Ectodermal cell (in vitro differentiated cells): ENCODE data around the gene TMED10.
"Not testable (repeated sequence)": the region's sequence is repeated elsewhere in the genome, so short reads cannot be mapped to it uniquely, and the experiment has no call there.

Experiments
- H3K27ac ChIP-seq: 2 replicates; pipeline ENCODE4 v1.7.0; 2013; ENCODE audit warnings: mild to moderate bottlenecking, low read depth, low read length; ENCODE audit not compliant: insufficient read depth, poor library complexity, severe bottlenecking
- H3K27me3 ChIP-seq: 2 replicates; pipeline ENCODE4 v1.7.0; 2013; ENCODE audit warnings: mild to moderate bottlenecking, low read length; ENCODE audit not compliant: insufficient read depth, control insufficient read depth, poor library complexity, severe bottlenecking
- H3K36me3 ChIP-seq: one replicate; pipeline ENCODE4 v1.7.0; 2013; ENCODE audit warnings: low read length; ENCODE audit not compliant: control insufficient read depth, insufficient read depth
- H3K4me1 ChIP-seq: one replicate; pipeline ENCODE4 v1.7.0; 2013; ENCODE audit warnings: low read length; ENCODE audit not compliant: control insufficient read depth, insufficient read depth
- H3K4me3 ChIP-seq: 2 replicates; pipeline ENCODE4 v1.7.0; 2013; ENCODE audit warnings: low read depth, low read length, control low read depth; ENCODE audit not compliant: insufficient read depth
- H3K9me3 ChIP-seq: 2 replicates; pipeline ENCODE4 v1.7.0; 2013; ENCODE audit warnings: mild to moderate bottlenecking, low read length, moderate library complexity; ENCODE audit not compliant: control insufficient read depth
- WGBS, 2 experiments: methylation state at CpG; one replicate each; pipeline ENCODE4 v1.1.7; 2013; ENCODE audit warnings: missing lambda C conversion rate in 2 of 2; 5-methylcytosine and 5-hydroxymethylcytosine counted together

TMED10 gene

DNA sequence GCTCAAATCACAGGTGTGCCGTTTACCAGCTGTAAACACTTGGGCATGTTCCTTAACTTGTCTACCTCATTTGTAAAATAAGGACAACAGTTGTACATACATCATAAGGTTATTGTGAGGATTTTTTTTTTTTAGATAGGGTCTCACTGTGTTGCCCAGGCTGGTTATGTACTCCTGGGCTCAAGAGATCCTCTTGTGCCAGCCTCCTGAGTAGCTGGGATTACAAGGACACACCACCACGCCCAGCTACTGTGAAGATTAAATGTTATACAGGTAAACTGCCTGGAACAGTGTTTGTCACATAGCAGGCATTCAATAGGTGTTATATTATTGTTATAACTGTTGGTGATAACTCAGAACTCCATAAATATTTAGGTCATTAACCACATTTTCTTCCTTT, 12.7 kb downstream of the TMED10 start:
- Histone ChIP-seq H3K36me3 (no peaks in the 10 kb centered on the region), H3K4me3 (no peak overlapping the region), H3K4me1 (no peaks in the 10 kb centered on the region), H3K27me3 (no peaks in the 10 kb centered on the region), H3K9me3 (no peaks in the 10 kb centered on the region), H3K27ac (no peak overlapping the region)
- 96 to 100% methylated on average over 2 of the region's 2 CpGs for WGBS, 2 experiments

DNA sequence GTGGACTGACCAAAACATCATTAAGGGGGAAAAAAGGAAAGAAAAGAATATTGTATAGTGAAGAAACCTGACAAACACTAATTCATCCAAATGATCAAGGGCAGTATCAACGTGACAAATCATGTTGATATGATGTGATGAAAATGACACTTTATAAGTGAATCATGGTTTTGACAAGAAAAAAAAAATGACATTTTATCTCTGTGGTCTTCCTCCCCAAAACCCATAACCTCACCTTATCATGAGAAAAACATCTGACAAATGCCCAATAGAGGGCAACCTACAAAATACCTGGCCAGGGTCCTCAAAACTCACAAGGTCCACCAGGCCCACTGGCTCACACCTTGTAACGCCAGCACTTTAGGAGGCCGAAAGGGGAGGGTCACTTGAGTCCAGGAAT, 13.8 kb downstream of the TMED10 start:
- no peaks in the 10 kb centered on the region for H3K4me1 ChIP-seq
- H3K27ac ChIP-seq = no peak overlapping the region
- no peaks in the 10 kb centered on the region for H3K36me3 ChIP-seq
- H3K9me3 ChIP-seq = no peaks in the 10 kb centered on the region
- no peak overlapping the region for H3K4me3 ChIP-seq
- no peaks in the 10 kb centered on the region for H3K27me3 ChIP-seq
- 97% methylated on average over 2 to 3 of the region's 3 CpGs for WGBS, 2 experiments

GRCh38 chr14:75158843-75159614, 17.4 kb downstream of the TMED10 start:
- no peak overlapping the region for H3K4me3 ChIP-seq
- 95 to 96% methylated on average over 5 to 6 of the region's 6 CpGs for WGBS, 2 experiments
- H3K27ac ChIP-seq = no peak overlapping the region
- no peaks in the 10 kb centered on the region for H3K27me3 ChIP-seq
- H3K36me3 ChIP-seq = no peaks in the 10 kb centered on the region
- H3K9me3 ChIP-seq = no peaks in the 10 kb centered on the region
- no peaks in the 10 kb centered on the region for H3K4me1 ChIP-seq

DNA sequence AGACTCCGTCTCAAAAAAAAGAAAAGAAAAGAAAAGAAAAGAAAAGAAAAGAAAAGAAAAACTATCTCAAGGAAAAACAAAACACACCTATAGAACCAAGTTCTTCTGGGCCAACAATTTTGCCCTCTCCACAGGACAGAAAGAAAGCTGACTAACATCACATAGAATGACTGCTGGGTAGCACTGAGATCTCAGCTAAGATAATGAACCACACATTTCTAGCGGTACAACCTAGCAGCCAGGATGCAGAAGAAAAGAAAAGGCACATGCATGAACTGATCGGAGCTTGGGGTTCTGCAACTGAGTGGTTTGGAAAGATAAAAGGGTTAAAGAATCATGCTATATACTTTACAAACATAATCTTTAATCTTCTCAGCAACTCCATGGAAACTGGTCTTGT, 19.5 kb downstream of the TMED10 start:
- Histone ChIP-seq H3K27ac (no peak overlapping the region), H3K4me1 (no peaks in the 10 kb centered on the region), H3K27me3 (no peaks in the 10 kb centered on the region), H3K4me3 (no peak overlapping the region), H3K9me3 (no peaks in the 10 kb centered on the region), H3K36me3 (no peaks in the 10 kb centered on the region)
- 86% methylated on average over 3 of the region's 3 CpGs; no CpG with 5 or more reads in 1 of the 2 experiments for WGBS, 2 experiments

- Histone ChIP-seq H3K9me3 (no peaks in the 10 kb centered on the region), H3K4me3 (no peak overlapping the region), H3K36me3 (no peaks in the 10 kb centered on the region), H3K4me1 (no peaks in the 10 kb centered on the region), H3K27me3 (no peaks in the 10 kb centered on the region), H3K27ac (no peak overlapping the region)
- WGBS, 2 experiments = 96 to 100% methylated on average over 1 of the region's 1 CpG
Observed at GRCh38 chr14:75156111-75156510, 20.3 kb downstream of the TMED10 start.

GRCh38 chr14:75155169-75155568, 21.2 kb downstream of the TMED10 start:
- Histone ChIP-seq H3K4me1 (no peaks in the 10 kb centered on the region), H3K36me3 (peaks cover 1% of the 10 kb centered on the region), H3K27me3 (no peaks in the 10 kb centered on the region), H3K9me3 (no peaks in the 10 kb centered on the region), H3K27ac (no peak overlapping the region), H3K4me3 (no peak overlapping the region)
- WGBS, 2 experiments = 85 to 90% methylated on average over 3 of the region's 3 CpGs

GRCh38 chr14:75153295-75153694, 23.1 kb downstream of the TMED10 start:
- 60 to 74% methylated on average over 1 of the region's 1 CpG for WGBS, 2 experiments
- Histone ChIP-seq H3K4me1 (peaks cover under 1% of the 10 kb centered on the region), H3K27ac (no peak overlapping the region), H3K4me3 (no peak overlapping the region), H3K36me3 (peaks cover 3% of the 10 kb centered on the region), H3K27me3 (no peaks in the 10 kb centered on the region), H3K9me3 (no peaks in the 10 kb centered on the region)

DNA sequence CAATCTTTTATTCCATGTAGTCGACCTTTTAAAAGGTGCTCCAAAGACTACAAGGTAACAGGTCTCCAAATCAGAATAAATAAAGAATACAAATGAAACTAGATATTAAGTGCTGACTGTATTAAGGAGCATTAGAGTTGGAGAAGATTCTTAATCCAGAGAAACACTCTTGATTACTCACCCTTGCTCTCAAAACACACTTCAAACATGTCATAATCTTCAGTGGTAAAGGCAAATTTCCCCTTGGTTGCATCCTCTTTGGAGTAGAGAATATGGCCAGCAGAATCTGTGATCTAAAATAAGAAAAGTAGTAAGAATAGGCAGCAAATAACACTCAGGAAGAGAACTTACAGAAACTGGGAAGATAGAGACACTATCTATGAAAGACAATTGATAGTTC, 24.6 kb downstream of the TMED10 start:
- H3K4me1 ChIP-seq = peaks cover 11% of the 10 kb centered on the region
- H3K9me3 ChIP-seq = no peaks in the 10 kb centered on the region
- H3K27me3 ChIP-seq = no peaks in the 10 kb centered on the region
- peaks cover 3% of the 10 kb centered on the region for H3K36me3 ChIP-seq
- H3K27ac ChIP-seq = no peak overlapping the region
- no peak overlapping the region for H3K4me3 ChIP-seq
- 100% methylated on average over 1 of the region's 1 CpG for WGBS, 2 experiments

- WGBS, 2 experiments = 80 to 86% methylated on average over 6 of the region's 6 CpGs
Observed at GRCh38 chr14:75150637-75151036, 25.8 kb downstream of the TMED10 start.

DNA sequence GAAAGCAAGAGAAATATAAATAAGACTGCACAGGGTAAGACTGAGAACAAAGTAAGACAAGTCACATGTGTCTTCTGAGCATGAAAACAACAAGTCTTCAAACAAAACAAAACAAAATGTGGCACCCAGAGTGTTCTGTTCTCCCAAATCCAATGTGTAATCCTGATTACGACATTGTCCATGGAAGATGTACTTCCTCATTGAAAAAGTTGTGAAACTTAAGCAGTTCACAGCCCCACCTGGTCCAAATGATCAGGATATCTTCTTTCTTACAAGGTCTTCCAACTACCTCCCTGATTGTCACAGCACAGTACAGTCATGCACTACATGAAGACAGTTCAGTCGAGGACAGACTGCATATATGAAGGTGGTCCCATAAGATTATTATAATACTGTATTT, 26.3 kb downstream of the TMED10 start:
- H3K27me3 ChIP-seq = no peaks in the 10 kb centered on the region
- no peaks in the 10 kb centered on the region for H3K9me3 ChIP-seq
- WGBS, 2 experiments = 90 to 92% methylated on average over 1 of the region's 2 CpGs
- no peak overlapping the region for H3K4me3 ChIP-seq
- H3K36me3 ChIP-seq = peaks cover 4% of the 10 kb centered on the region
- no peak overlapping the region for H3K27ac ChIP-seq
- peaks cover 11% of the 10 kb centered on the region for H3K4me1 ChIP-seq

More at GRCh38 chr14:75150637-75151036, 25.8 kb downstream of the TMED10 start:
- H3K4me1 ChIP-seq = peaks cover 11% of the 10 kb centered on the region
- not testable (repeated sequence) for H3K27me3 ChIP-seq, H3K4me3 ChIP-seq, H3K9me3 ChIP-seq, H3K27ac ChIP-seq, H3K36me3 ChIP-seq
